Frontal cortex (tissue), 4 donors: Measurements from ENCODE around the gene ADGRV1. TPM values are rescaled to one million over a fixed set of nuclear protein-coding genes. Genes with fewer than 3 reads are reported as not detected.
"Not testable (repeated sequence)": the region's sequence is repeated elsewhere in the genome, so short reads cannot be mapped to it uniquely, and the experiment has no call there.

Experiments
- DNase-seq, 2 donors: peaks; one replicate each; pipeline ENCODE4 v3.0.0; 2012; ENCODE audit warnings: low spot score in 2 of 2
- FAIRE-seq: peaks from 2 replicates; lab custom pipeline; 2012; peaks lifted over from hg19 to GRCh38; lab: Jason Lieb, UNC
- total RNA-seq: library from RNA; depleted of rRNA; stranded (reverse); fragments of >200 nt; gene quantifications from one replicate; pipeline ENCODE4 v1.2.3, GENCODE V29; 2014
- donor health status: control.
- donor health status: control.
- donor health status: control.

Gene ADGRV1
- total RNA-seq, 1 donor from 2014 or later = 98.6 TPM

DNA sequence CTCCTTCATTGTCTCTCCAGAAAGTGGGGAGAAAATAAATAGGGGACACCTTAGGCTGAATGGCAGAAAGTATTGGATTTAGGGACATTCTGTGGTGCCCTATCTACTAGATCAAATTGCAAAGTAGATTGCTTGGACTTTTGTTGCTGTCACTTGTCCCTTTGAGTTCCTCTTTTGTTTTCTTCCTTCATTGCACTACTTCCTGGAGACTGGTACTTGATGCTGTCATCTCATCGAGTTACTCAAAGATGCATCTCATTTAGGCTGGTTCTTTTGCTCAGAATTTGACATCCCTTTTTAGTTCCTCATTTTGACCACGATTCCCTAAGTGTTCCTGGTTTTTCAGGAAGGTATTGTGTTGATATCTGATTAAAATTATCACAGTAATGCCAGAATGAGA, 137.6 kb downstream of the ADGRV1 start:
- no peak for FAIRE-seq
- DNase-seq = no peak

DNA sequence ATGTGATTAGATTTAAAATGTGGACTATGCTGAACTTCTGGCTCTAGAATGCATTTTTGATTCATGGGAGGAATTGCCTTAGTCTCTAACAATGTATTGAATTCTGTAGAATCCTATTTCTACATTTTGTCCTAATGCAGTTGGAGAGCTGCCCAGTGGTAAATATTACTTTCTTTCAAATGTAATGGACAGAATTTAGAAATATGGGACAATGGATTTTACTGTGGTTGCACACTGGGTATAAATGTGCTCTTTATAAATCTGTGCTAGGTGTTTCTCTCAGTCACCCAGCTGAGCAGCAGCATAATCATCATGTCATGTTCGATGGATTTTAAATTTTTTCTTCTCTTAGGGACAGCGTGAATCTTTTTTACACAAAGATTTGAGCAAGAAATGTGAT, 141.7 kb downstream of the ADGRV1 start:
- DNase-seq = no peak

DNA sequence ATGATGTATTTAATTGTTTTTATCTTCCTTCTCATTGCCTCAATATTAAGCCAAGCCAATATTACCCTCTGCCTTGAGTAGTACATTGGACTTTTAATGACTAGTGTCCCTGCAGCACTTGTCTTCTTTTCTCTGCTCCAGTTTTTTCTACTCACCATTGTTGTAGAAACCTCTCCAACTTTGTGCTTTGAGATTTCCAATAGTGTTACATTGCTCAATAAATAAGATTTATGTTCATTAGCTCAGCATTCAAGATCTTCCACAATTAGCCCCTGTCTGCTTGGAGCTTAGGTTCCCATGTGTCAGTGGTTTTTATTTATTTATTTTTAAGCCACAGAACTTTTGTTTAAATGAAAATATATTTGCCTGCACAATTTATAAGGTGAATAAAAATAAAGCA, 145.3 kb downstream of the ADGRV1 start:
- FAIRE-seq = no peak
- no peak for DNase-seq

More for the DNA sequence above, 141.7 kb downstream of the ADGRV1 start:
- FAIRE-seq = no peak

- DNase-seq = no peak
- no peak for FAIRE-seq
These were observed 149.1 kb downstream of the ADGRV1 start for GRCh38 chr5:90707698-90708097.

DNA sequence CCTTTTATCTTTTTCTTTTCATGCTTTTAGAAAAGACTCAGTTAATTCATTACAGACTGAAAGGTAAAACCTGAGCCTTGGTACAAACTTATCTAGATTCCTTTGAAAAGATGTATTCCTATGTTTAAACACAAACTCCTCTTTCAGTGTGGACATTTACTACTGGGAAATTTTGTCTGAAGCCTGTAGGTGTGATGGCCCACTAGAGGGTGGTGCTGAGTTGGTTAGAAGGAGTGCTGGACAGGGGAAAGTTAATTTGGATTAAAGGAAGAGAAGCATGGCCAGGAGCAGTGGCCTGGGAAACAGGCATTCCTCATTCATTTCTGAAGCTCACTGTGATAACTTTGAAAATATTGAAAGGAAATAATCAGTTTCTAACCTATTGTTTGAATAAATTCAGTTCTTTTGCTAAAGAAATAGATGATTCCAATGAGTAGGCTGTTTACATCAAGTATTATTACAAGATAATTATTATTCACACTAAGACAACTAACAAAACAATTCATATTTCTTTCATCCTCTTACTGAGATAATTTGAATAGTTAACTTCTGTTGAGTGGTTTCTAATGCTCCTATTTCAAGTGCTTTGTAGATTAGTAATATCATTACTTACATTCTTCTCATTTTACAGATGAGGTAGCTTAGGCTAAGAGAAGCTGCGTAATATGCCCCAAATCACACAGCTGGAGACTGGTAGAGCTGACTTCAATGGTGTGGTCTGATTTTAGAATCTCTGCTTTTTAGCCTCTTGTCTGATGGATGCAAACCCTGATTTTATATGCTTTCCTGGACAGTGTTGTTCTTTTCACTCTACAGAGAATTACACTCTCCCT, 150.9 kb downstream of the ADGRV1 start:
- DNase-seq (peak in 1 of 2 donors; percentile 30), FAIRE-seq (no peak)

DNA sequence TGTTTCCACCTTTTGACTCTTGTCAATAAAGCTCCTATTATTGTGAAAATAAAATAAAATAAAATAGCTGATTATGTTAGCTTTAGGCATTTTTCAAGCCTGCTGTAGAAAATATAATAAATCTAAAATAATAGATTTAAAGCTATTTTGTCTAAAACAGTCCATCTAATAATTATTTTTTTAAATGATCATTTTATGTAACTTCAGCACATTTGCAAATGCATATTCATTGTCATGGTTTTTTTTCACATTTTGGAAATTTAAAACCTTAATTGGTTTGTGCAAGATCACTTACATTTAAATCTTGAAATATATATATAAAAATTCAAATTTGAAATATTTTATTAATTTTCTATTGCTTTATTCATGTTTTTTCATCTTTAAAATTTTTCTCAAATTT, 159.8 kb downstream of the ADGRV1 start:
- DNase-seq = no peak
- FAIRE-seq = no peak

DNA sequence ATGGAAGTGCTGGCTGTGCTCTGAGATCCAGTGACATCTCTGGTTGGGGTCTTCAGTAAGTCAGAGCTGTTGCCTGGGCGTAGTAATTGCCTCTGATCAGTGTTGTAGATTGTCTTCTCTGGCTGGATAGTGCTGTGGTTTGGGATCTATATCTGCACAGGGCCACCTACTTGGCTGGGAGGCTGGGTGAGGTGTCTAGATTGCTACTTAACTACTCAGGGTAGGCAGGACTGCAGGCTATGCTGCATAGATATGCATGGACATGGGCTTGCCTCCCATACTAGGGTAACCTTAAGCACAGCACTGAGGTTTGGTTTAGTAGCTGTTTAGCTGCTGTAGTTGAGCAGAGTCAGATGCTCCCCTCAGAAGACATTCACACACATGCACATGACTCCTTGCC, 181.0 kb downstream of the ADGRV1 start:
- FAIRE-seq (no peak), DNase-seq (no peak)

DNA sequence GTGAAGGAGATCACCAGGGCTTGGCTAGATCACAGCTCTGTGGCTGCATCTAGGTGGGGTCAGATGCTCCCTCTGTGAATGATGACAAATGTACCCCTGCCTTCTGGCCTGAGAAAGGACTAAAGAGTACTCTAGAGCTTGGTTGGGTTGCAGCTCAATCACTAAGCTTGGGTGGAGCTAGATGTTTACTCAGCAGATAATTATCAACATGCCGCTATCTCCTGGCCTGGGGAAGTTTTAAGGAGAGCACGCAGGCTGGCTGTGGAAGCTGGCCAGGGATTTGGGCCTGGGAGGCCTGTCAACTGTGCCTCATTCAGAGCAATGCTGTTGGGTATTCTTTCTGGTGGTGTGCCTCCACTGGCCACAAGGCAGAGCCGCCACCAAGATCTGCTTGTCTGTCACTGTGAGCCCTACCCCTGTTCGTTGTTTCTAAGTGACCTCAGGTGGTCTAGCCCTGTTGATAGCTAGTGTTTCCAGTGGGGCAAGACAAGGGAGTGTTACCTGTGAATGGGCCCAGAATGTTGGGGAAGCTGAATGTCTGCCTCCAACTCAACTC, 181.7 kb downstream of the ADGRV1 start:
- no peak for DNase-seq
- no peak for FAIRE-seq

DNA sequence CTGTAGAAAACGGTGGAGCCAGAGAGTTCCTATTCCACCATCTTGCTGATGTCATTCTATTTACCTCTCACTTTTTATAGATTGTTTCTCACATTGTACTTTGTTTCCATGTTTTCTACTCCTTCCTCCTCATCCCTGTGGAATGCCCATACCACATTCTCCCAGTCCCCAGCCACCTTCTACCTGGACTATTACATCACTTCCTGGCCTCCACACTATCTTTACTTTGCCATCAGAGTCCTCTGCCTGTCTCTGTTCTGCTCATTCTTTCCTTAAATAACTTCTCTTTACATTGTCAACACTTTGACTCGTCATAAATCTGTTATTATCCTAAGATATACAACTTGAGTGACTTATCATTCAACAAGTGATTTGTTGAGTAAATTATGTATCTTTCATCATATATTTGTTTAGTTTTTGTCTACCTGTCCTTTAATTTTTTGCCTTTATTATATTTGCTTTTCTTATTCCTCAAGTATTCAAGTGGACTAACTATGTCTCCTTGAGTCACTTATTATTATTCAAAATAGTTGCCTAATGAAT, 182.5 kb downstream of the ADGRV1 start:
- DNase-seq = no peak
- FAIRE-seq = no peak

DNA sequence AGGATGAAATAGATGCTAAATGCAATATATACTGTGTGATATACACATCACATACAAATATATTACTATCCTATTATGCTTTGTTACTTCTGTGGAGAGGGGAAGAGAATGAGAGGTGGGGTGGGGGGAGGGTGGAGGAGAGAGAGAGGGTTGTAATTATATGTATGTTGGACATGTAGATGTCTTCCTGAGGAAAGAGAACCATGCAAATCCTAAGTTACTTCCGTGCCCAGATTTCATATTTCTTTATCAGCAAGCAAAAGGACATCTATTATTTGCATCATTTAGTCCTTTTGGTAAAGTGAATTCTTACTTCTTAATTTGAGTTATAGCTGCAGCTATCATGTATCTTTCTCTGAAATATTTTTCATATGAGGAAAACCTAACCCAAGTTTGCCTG, 187.5 kb downstream of the ADGRV1 start:
- DNase-seq = no peak
- FAIRE-seq = no peak

- no peak for FAIRE-seq
- DNase-seq = no peak
These were observed 188.6 kb downstream of the ADGRV1 start for GRCh38 chr5:90747175-90747574.

GRCh38 chr5:90747693-90748092, 189.1 kb downstream of the ADGRV1 start:
- DNase-seq (no peak), FAIRE-seq (no peak)

- no peak for FAIRE-seq
- no peak for DNase-seq
These were observed 200.5 kb downstream of the ADGRV1 start for GRCh38 chr5:90759119-90759518.

DNA sequence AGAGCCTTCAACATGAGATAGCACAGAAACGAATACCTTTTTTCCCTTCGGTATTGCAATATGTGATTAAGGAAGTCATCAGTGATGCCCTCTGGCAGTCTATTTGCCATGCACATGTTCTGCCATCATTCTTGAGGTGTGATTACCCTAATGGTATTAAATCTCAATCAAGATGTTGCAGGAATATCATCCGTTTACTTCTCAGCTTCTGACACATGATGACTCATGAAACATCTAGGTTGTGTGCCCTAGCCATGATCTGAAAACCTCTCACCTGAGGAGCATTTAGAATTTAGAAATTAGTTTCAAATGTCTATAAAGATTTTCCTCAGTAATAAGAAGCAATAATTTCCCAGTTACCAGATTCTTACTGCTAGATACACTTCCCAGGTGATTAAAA, 209.1 kb downstream of the ADGRV1 start:
- DNase-seq (no peak), FAIRE-seq (no peak)

DNA sequence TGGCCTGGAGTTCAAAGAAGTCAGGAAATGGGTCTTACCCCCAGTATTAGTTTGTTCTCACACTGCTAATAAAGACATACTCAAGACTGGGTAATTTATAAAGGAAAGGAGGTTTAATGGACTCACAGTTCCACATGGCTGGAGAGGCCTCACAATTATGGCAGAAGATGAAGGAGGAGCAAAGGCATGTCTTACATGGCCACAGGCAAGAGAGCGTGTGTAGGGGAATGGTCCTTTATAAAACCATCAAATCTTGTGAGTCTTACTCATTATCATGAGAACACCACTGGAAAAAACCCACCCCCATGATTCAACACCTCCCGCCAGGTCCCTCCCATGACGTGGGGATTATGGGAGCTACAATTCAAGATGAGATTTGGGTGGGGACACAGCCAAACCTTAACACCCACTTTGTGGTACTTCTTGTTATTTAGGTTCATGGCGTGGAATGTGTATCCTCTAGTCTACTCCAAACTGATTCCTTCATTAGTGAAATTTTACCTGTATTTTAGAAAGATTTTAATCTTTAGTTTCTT, 211.5 kb downstream of the ADGRV1 start:
- DNase-seq, FAIRE-seq: not testable (repeated sequence)

DNA sequence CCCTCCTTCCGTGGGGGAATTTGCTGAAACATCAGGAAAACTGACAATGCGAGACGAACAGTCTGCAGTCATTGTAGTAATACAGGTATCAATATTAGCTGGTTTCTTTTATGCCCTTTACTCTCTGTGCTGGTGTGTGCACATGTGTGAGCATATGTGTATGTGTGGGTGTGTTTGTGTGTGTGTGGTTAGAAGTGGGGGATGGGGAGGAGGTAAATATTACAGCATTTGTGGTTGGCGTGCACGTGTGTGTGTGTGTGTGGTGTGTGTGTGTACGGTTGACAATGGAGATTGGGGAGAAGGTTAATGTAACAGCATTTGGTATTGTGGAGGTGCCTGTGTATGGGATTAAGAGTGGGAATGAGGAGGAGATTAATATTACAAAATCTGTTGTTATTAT, 219.4 kb downstream of the ADGRV1 start:
- FAIRE-seq = no peak
- no peak for DNase-seq

DNA sequence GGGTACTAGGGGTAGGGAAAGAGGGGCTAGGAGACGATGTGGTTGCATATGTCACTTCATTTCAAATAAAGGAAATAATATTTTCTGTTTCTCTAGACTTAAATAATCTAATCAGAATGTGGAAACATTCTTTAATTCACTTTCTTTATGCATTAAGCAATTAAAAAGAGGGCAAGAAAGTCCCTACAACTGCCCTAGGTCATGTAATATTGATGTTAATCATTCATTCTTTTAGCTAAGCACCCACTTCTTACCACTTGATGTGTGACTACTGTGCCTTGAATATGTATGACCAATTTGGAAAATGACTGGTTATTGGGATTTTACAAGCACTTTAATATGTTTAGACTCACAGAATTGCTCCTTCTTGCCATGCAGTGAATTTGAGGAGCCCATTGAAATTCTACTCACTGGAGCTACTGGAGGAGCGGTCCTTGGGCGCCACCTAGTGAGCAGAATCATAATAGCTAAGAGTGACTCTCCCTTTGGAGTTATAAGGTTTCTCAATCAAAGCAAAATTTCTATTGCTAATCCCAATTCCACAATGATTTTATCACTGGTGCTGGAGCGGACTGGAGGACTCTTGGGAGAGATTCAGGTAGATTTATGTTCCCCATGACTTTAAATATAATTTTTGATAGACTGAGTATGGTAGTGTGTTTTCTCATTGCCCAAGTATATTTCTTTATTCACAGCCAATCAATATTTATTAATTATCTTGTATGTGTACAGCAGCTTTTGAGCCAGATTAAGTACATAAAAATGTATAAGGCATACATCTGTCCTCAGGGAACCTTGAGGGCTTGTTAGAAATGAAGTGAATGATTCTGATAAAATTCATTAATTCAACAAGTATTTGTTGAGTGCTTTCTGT, 225.1 kb downstream of the ADGRV1 start:
- peak in 1 of 2 donors; percentile 7 for DNase-seq
- FAIRE-seq = peak; percentile 3

DNA sequence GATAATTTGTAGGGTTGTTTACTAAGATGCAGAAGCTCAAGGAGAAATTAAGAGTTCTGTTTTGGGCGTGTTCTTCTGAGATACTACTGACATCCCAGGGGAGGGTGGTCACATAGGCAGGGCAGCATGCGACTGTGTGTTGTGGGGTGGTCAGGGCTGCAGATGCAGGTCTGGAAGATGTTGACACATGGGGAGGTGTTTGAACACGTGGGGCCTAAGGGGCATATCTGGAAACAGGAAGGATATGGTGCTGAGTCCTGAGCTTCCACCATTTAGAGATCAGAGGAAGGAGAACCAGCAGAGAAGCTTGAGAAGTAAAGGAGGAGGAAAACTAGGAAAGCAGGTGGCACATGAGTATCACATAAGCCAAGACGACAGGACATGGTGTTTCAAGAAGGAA, 228.2 kb downstream of the ADGRV1 start:
- no peak for DNase-seq
- FAIRE-seq = no peak

- no peak for FAIRE-seq
These were observed 234.1 kb downstream of the ADGRV1 start for GRCh38 chr5:90792725-90793124.

DNA sequence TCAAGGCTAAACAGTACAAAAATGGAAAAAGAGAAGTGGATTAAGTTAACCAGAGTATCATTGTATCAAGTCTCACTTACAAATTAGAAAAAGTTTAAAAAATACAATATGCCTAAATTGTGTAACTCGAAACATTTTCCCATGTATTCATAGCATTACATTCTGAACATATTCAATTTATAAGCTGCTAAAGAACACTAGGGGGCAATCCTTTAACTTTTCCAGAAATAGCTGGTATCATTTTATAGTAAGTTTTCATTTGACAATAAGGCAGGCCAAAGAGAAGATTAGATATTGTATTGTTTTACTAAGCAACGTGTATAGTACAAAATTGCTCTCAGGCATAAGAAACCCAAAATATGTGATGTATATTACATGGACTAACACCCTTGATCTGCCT, 234.6 kb downstream of the ADGRV1 start:
- no peak for DNase-seq
- no peak for FAIRE-seq

More at GRCh38 chr5:90792725-90793124, 234.1 kb downstream of the ADGRV1 start:
- DNase-seq = no peak
